H1 (cell line): Measurements from ENCODE around the gene ASIP. TPM values are rescaled to one million over a fixed set of nuclear protein-coding genes. Genes with fewer than 3 reads are reported as not detected.

Experiments used
- CTCF ChIA-PET: fragments of 300-600 bp; sonication (Branson Sonifier 250); formaldehyde crosslinking; loops from one replicate; lab custom pipeline; 2021; ENCODE audit not compliant: partially characterized antibody; lab: Charles Lee
- POLR2A ChIA-PET: fragments of 300-600 bp; sonication (Branson Sonifier 250); formaldehyde crosslinking; loops from one replicate; lab custom pipeline; 2021; ENCODE audit warnings: inconsistent platforms; ENCODE audit not compliant: partially characterized antibody; lab: Charles Lee
- DNase-seq, 2 experiments: peaks; one replicate each; pipeline versions ENCODE4 v3.0.0 to v3.0.0-alpha.2; 2010 to 2022; ENCODE audit warnings: low spot score in 2 of 2, low read depth in 1 of 2, mixed read lengths in 1 of 2
- FAIRE-seq: peaks from 2 replicates; lab custom pipeline; 2011; peaks lifted over from hg19 to GRCh38; lab: Jason Lieb, UNC
- H2AFZ ChIP-seq: 2 replicates; pipeline ENCODE4 v1.8.1; 2012; ENCODE audit warnings: low read length, inconsistent platforms
- H2AK5ac ChIP-seq: 2 replicates; pipeline ENCODE4 v1.6.1; 2013; ENCODE audit warnings: low read depth, low read length
- H2BK120ac ChIP-seq: replicated peaks from 2 replicates; pipeline ENCODE3; 2013; ENCODE audit warnings: low read depth, low read length, inconsistent platforms
- H2BK12ac ChIP-seq: 2 replicates; pipeline ENCODE4 v1.6.1; 2013; ENCODE audit warnings: low read depth, low read length
- H2BK15ac ChIP-seq: 2 replicates; pipeline ENCODE4 v1.6.1; 2013; ENCODE audit warnings: low read length
- H2BK20ac ChIP-seq: 2 replicates; pipeline ENCODE4 v1.6.1; 2013; ENCODE audit warnings: low read length
- H2BK5ac ChIP-seq: 2 replicates; pipeline ENCODE4 v1.6.1; 2013; ENCODE audit warnings: low read depth, low read length
- H3K14ac ChIP-seq: 2 replicates; pipeline ENCODE4 v1.6.1; 2013; ENCODE audit warnings: inconsistent platforms; ENCODE audit not compliant: insufficient read length
- H3K18ac ChIP-seq: 2 replicates; pipeline ENCODE4 v1.6.1; 2013; ENCODE audit warnings: low read length; ENCODE audit errors: extremely low read depth
- H3K23ac ChIP-seq: 2 replicates; pipeline ENCODE4 v1.6.1; 2013; ENCODE audit warnings: inconsistent platforms; ENCODE audit not compliant: insufficient read length
- H3K23me2 ChIP-seq: 2 replicates; pipeline ENCODE4 v1.6.1; 2013; ENCODE audit warnings: low read depth, low read length
- H3K27ac ChIP-seq: 2 replicates; pipeline ENCODE4 v1.6.1; 2011; ENCODE audit warnings: low read depth, low read length, inconsistent platforms
- H3K27me3 ChIP-seq, 4 experiments: replicated peaks in 1 of 4; 1 replicate in 1 of 4; 2 replicates in 3 of 4; pipeline versions ENCODE4 v1.6.1 to v1.8.1; 2011 to 2013; ENCODE audit warnings: low read length in 3 of 4, mild to moderate bottlenecking in 3 of 4, inconsistent platforms in 2 of 4, mixed read lengths in 2 of 4, moderate library complexity in 1 of 4; ENCODE audit not compliant: control insufficient read depth in 3 of 4, insufficient read depth in 3 of 4; ENCODE audit errors: extremely low read depth in 1 of 4
- H3K36me3 ChIP-seq, 4 experiments: 2 replicates each; pipeline versions ENCODE4 v1.6.1 to v1.8.1; 2011 to 2013; ENCODE audit warnings: mild to moderate bottlenecking in 4 of 4, low read length in 3 of 4, moderate library complexity in 2 of 4, control low read depth in 1 of 4, inconsistent platforms in 1 of 4; ENCODE audit not compliant: insufficient read depth in 4 of 4, control insufficient read depth in 2 of 4
- H3K4ac ChIP-seq: replicated peaks from 2 replicates; pipeline ENCODE3; 2013; ENCODE audit warnings: low read length, low read depth, mixed read lengths, inconsistent platforms; ENCODE audit not compliant: insufficient read length
- H3K4me1 ChIP-seq, 4 experiments: replicated peaks in 1 of 4; 1 replicate in 1 of 4; 2 replicates in 3 of 4; pipeline versions ENCODE4 v1.6.1 to v1.8.1; 2011 to 2013; ENCODE audit warnings: low read length in 3 of 4, inconsistent platforms in 2 of 4, mixed read lengths in 1 of 4; ENCODE audit not compliant: insufficient read depth in 4 of 4, control insufficient read depth in 3 of 4
- H3K4me2 ChIP-seq, 2 experiments: 2 replicates each; pipeline versions ENCODE4 v1.6.1 to v1.8.1; 2011 to 2013; ENCODE audit warnings: low read depth in 2 of 2, low read length in 2 of 2, control low read depth in 1 of 2, inconsistent platforms in 1 of 2, mild to moderate bottlenecking in 1 of 2; ENCODE audit not compliant: insufficient read depth in 1 of 2
- H3K4me3 ChIP-seq, 4 experiments: fragments of 200-600, 300-600 bp in 1 of 4; sonication (generic), shearing (Covaris generic), sonication (Bioruptor Twin) in 1 of 4; 2 replicates each; pipeline versions ENCODE4 v1.5.1 to v1.8.1; 2011 to 2016; ENCODE audit warnings: low read length in 4 of 4, low read depth in 3 of 4, control low read depth in 2 of 4, inconsistent platforms in 2 of 4, mild to moderate bottlenecking in 2 of 4, mixed read lengths in 1 of 4, moderate library complexity in 1 of 4; ENCODE audit not compliant: insufficient read depth in 2 of 4; ENCODE audit errors: extremely low read depth in 1 of 4
- H3K56ac ChIP-seq: replicated peaks from 2 replicates; pipeline ENCODE3; 2013; ENCODE audit warnings: low read depth, mild to moderate bottlenecking, mixed read lengths, low read length, inconsistent platforms; ENCODE audit not compliant: insufficient read length
- H3K79me1 ChIP-seq: 2 replicates; pipeline ENCODE4 v1.6.1; 2013; ENCODE audit warnings: low read depth, low read length, control low read depth
- H3K79me2 ChIP-seq, 2 experiments: 2 replicates each; pipeline versions ENCODE4 v1.6.1 to v1.8.1; 2012 to 2013; ENCODE audit warnings: low read length in 2 of 2, mild to moderate bottlenecking in 2 of 2, inconsistent platforms in 1 of 2; ENCODE audit not compliant: insufficient read depth in 2 of 2, control insufficient read depth in 1 of 2
- H3K9ac ChIP-seq, 4 experiments: replicated peaks in 1 of 4; 1 replicate in 1 of 4; 2 replicates in 3 of 4; pipeline versions ENCODE4 v1.6.1 to v1.8.1; 2011 to 2013; ENCODE audit warnings: low read depth in 3 of 4, low read length in 3 of 4, control low read depth in 2 of 4, mild to moderate bottlenecking in 2 of 4, moderate library complexity in 2 of 4, inconsistent platforms in 1 of 4; ENCODE audit errors: extremely low read depth in 1 of 4
- H3K9me3 ChIP-seq, 2 experiments: 2 replicates each; pipeline versions ENCODE4 v1.6.1 to v1.8.1; 2012 to 2013; ENCODE audit warnings: mild to moderate bottlenecking in 2 of 2, moderate library complexity in 2 of 2, control low read depth in 1 of 2, inconsistent platforms in 1 of 2, low read depth in 1 of 2, low read length in 1 of 2, mixed read lengths in 1 of 2; ENCODE audit not compliant: insufficient read depth in 2 of 2
- H4K20me1 ChIP-seq, 2 experiments: replicated peaks in 1 of 2; 2 replicates each; pipeline versions ENCODE3 to v1.8.1; 2011 to 2013; ENCODE audit warnings: inconsistent platforms in 2 of 2, low read length in 2 of 2, mild to moderate bottlenecking in 1 of 2; ENCODE audit not compliant: insufficient read depth in 2 of 2, control insufficient read depth in 1 of 2
- H4K5ac ChIP-seq: 2 replicates; pipeline ENCODE4 v1.6.1; 2013; ENCODE audit warnings: low read length, low read depth, mixed read lengths, inconsistent platforms; ENCODE audit not compliant: insufficient read length
- H4K8ac ChIP-seq: 2 replicates; pipeline ENCODE4 v1.8.0; 2013; ENCODE audit warnings: mild to moderate bottlenecking, moderate library complexity, low read length, inconsistent platforms; ENCODE audit not compliant: insufficient read depth; ENCODE audit errors: extremely low read depth
- H4K91ac ChIP-seq: replicated peaks from 2 replicates; pipeline ENCODE3; 2013; ENCODE audit warnings: low read length, mixed read lengths, inconsistent platforms; ENCODE audit not compliant: insufficient read length
- JUND ChIP-seq: IDR thresholded peaks from 2 replicates; pipeline ENCODE4 v1.6.1; 2011; ENCODE audit warnings: mild to moderate bottlenecking, improper control_type of control experiment, low read length
- POLR2AphosphoS5 ChIP-seq: IDR thresholded peaks from 2 replicates; pipeline ENCODE4 v1.6.1; 2011; ENCODE audit warnings: low read depth, low read length
- RNF2 ChIP-seq: fragments of 200-900, 300-1000 bp; sonication (generic); IDR thresholded peaks from 2 replicates; pipeline ENCODE4 v1.7.1; 2016; ENCODE audit warnings: borderline replicate concordance, low read depth, mild to moderate bottlenecking, antibody characterized with exemption, low read length; ENCODE audit not compliant: poor library complexity, severe bottlenecking; ENCODE audit errors: missing control alignments
- ZNF274 ChIP-seq: IDR thresholded peaks from 2 replicates; pipeline ENCODE4 v1.7.0; 2012; ENCODE audit warnings: low read length, borderline replicate concordance; ENCODE audit errors: extremely low read depth
- WGBS, 2 experiments: shearing (Covaris generic) in 1 of 2; methylation state at CpG; one replicate each; pipeline versions ENCODE4 v1.1.6 to v1.1.7; 2013 to 2015; ENCODE audit warnings: low lambda C conversion rate in 2 of 2, mixed read lengths in 2 of 2, inconsistent platforms in 1 of 2, low coverage in 1 of 2, missing lambda C conversion rate in 1 of 2; ENCODE audit not compliant: insufficient replicate concordance in 2 of 2, insufficient coverage in 1 of 2, insufficient read length in 1 of 2; ENCODE audit errors: extremely low coverage in 1 of 2, missing lambda C conversion rate in 1 of 2; 5-methylcytosine and 5-hydroxymethylcytosine counted together
- polyA plus RNA-seq, 7 experiments: library from polyadenylated mRNA; depleted of rRNA in 3 of 7; stranded (reverse) in 5 of 7; unstranded in 2 of 7; fragments of >200 nt in 5 of 7; fragments of 200-250 nt in 2 of 7; gene quantifications; 1 replicate in 5 of 7; 2 replicates in 1 of 7; 4 replicates in 1 of 7; pipeline versions ENCODE4 v1.2.1 to v1.2.3, GENCODE V29; 2011 to 2013; ENCODE audit warnings: missing spikeins in 2 of 7, mixed read lengths in 2 of 7
- total RNA-seq: library from RNA; stranded (reverse); fragmentation: NEBNext Ultra II Directional; extraction: Animal tissue kit (Norgen Biotek cat#: 25700); gene quantifications from 2 replicates; pipeline ENCODE4 v1.2.1, GENCODE V29; 2021

The ASIP gene
- total and polyA plus RNA-seq, 2 of the 8 experiments (the other 6 are each of a cell fraction or from before 2014, with no cell fraction given): not detected

- H4K5ac ChIP-seq: no peak overlapping the region
- no peaks in the 10 kb centered on the region; a peak in 1 of 4 replicates for H3K9me3 ChIP-seq
- no peaks in the 10 kb centered on the region for H3K36me3 ChIP-seq
- H3K79me2 ChIP-seq: no peaks in the 10 kb centered on the region
- H3K56ac ChIP-seq: no peak overlapping the region
- H2AFZ ChIP-seq: no peak overlapping the region
- H3K27ac ChIP-seq: no peak overlapping the region
- H2AK5ac ChIP-seq: no peak overlapping the region
- WGBS, 2 experiments: 90% methylated on average over 4 of the region's 4 CpGs; no CpG with 5 or more reads in 1 of the 2 experiments
- no peak overlapping the region for H3K18ac ChIP-seq
- no peak overlapping the region for H2BK15ac ChIP-seq
- FAIRE-seq: no peak
- no peak overlapping the region for H4K91ac ChIP-seq
- H4K8ac ChIP-seq: no peak overlapping the region
- H3K14ac ChIP-seq: no peak overlapping the region
- CTCF ChIA-PET: interaction anchor here (0.9 to 1.4 kb wide), 3 partner anchors 12 to 33 kb away, joined by 3 read pairs; no protein-coding TSS in a partner anchor
- H3K9ac ChIP-seq: no peak overlapping the region
- peaks cover 0 to 8% (median 1%) of the 10 kb centered on the region in 4 experiments; a peak in 2 of 7 replicates for H3K27me3 ChIP-seq
- no peak for DNase-seq
- H3K79me1 ChIP-seq: no peaks in the 10 kb centered on the region
- no peak for TF ChIP-seq ZNF274
- no peak for TF ChIP-seq JUND
- TF ChIP-seq POLR2AphosphoS5: no peak
- no peak for TF ChIP-seq RNF2
- POLR2A ChIA-PET: interaction anchor here (0.6 kb wide), 1 partner anchor 29 kb away, joined by 3 read pairs; no protein-coding TSS in a partner anchor
- H3K4ac ChIP-seq: no peak overlapping the region
- no peak overlapping the region for H2BK5ac ChIP-seq
- no peak overlapping the region for H3K4me2 ChIP-seq
- H2BK20ac ChIP-seq: no peak overlapping the region
- H3K4me1 ChIP-seq: no peaks in the 10 kb centered on the region
- no peak overlapping the region for H2BK12ac ChIP-seq
- no peak overlapping the region for H3K4me3 ChIP-seq
- H4K20me1 ChIP-seq: no peaks in the 10 kb centered on the region
- no peaks in the 10 kb centered on the region for H3K23me2 ChIP-seq
- no peak overlapping the region for H2BK120ac ChIP-seq
- H3K23ac ChIP-seq: no peak overlapping the region
Observed at GRCh38 chr20:34210271-34210670, 31.0 kb upstream of the ASIP start.
